HepG2 (cell line): ENCODE data around the gene EIF4G2. TPM values are rescaled to one million over a fixed set of nuclear protein-coding genes. Genes with fewer than 3 reads are reported as not detected.

Experiments used
- DMTF1 ChIP-seq: sonication (generic); formaldehyde crosslinking; IDR thresholded peaks from 2 replicates; pipeline ENCODE4 v1.4.0; 2020; ENCODE audit warnings: mild to moderate bottlenecking, missing genetic modification reagents
- HOXA9 ChIP-seq: sonication (generic); formaldehyde crosslinking; IDR thresholded peaks from 2 replicates; pipeline ENCODE4 v1.8.1; 2022; ENCODE audit warnings: missing genetic modification reagents, mild to moderate bottlenecking, moderate library complexity, borderline replicate concordance
- IKZF1 ChIP-seq: fragments of 450-650 bp; IDR thresholded peaks from 2 replicates; pipeline ENCODE4 v1.7.1; 2016
- KAT7 ChIP-seq: IDR thresholded peaks from 2 replicates; pipeline ENCODE4 v1.6.1; 2018; ENCODE audit warnings: borderline replicate concordance, missing compliant biosample characterization
- KLF12 ChIP-seq: sonication (generic); formaldehyde crosslinking; IDR thresholded peaks from 2 replicates; pipeline ENCODE4 v1.4.0; 2020; ENCODE audit warnings: missing genetic modification reagents, borderline replicate concordance
- PHF5A ChIP-seq: IDR thresholded peaks from one replicate; pipeline ENCODE4 v1.6.1; 2018; ENCODE audit warnings: low read depth, missing genetic modification reagents; ENCODE audit not compliant: unreplicated experiment
- PHF8 ChIP-seq: sonication (generic); formaldehyde crosslinking; IDR thresholded peaks from 2 replicates; pipeline ENCODE4 v1.5.0; 2020; ENCODE audit warnings: missing genetic modification reagents
- RARA ChIP-seq: IDR thresholded peaks from 2 replicates; pipeline ENCODE4 v1.6.1; 2016; ENCODE audit warnings: missing genetic modification reagents, missing compliant biosample characterization
- RBM39 ChIP-seq: fragments of 200-400 bp; formaldehyde crosslinking; IDR thresholded peaks from one replicate; pipeline ENCODE4 v1.6.1; 2018; ENCODE audit warnings: antibody characterized with exemption, mild to moderate bottlenecking, low read depth, low read length; ENCODE audit not compliant: poor library complexity, severe bottlenecking
- SALL1 ChIP-seq: sonication (generic); formaldehyde crosslinking; IDR thresholded peaks from 2 replicates; pipeline ENCODE4 v1.8.0; 2022; ENCODE audit warnings: mild to moderate bottlenecking, missing genetic modification reagents
- SIX4 ChIP-seq: sonication (generic); formaldehyde crosslinking; IDR thresholded peaks from 2 replicates; pipeline ENCODE4 v1.4.0; 2020; ENCODE audit warnings: missing genetic modification reagents
- SMAD3 ChIP-seq: sonication (generic); formaldehyde crosslinking; IDR thresholded peaks from 2 replicates; pipeline ENCODE4 v1.4.0; 2020; ENCODE audit warnings: missing genetic modification reagents
- TARDBP ChIP-seq: sonication (generic); formaldehyde crosslinking; IDR thresholded peaks from 2 replicates; pipeline ENCODE4 v1.8.0; 2022; ENCODE audit warnings: mild to moderate bottlenecking, missing genetic modification reagents
- TBX3 ChIP-seq: fragments of 450-650 bp; IDR thresholded peaks from 2 replicates; pipeline ENCODE4 v1.6.1; 2017; ENCODE audit warnings: antibody characterized with exemption, mild to moderate bottlenecking, inconsistent platforms, borderline replicate concordance
- TEAD3 ChIP-seq: optimal IDR thresholded peaks from 2 replicates; pipeline ENCODE3; 2016; ENCODE audit warnings: borderline replicate concordance
- THRA ChIP-seq: sonication (generic); formaldehyde crosslinking; IDR thresholded peaks from 2 replicates; pipeline ENCODE4 v1.4.0; 2020; ENCODE audit warnings: missing genetic modification reagents, borderline replicate concordance
- USF2 ChIP-seq, 2 experiments: sonication (generic) in 1 of 2; formaldehyde crosslinking in 1 of 2; IDR thresholded peaks; 2 replicates each; pipeline versions ENCODE4 v1.5.1 to v1.6.1; 2011 to 2020; ENCODE audit warnings: borderline replicate concordance in 1 of 2, low read depth in 1 of 2, low read length in 1 of 2, mild to moderate bottlenecking in 1 of 2, missing genetic modification reagents in 1 of 2, moderate library complexity in 1 of 2
- ZMAT3 ChIP-seq: sonication (generic); formaldehyde crosslinking; conservative IDR thresholded peaks from 2 replicates; pipeline ENCODE4 v1.7.0; 2021; ENCODE audit warnings: missing genetic modification reagents
- ZNF180 ChIP-seq: sonication (generic); formaldehyde crosslinking; IDR thresholded peaks from 2 replicates; pipeline ENCODE4 v1.4.0; 2020; ENCODE audit warnings: low read depth, missing genetic modification reagents, borderline replicate concordance
- ZNF513 ChIP-seq: sonication (generic); formaldehyde crosslinking; conservative IDR thresholded peaks from 2 replicates; pipeline ENCODE4 v1.5.0; 2020; ENCODE audit warnings: missing genetic modification reagents
- ZNF558 ChIP-seq: sonication (generic); formaldehyde crosslinking; IDR thresholded peaks from 2 replicates; pipeline ENCODE4 v1.9.0; 2022; ENCODE audit warnings: mild to moderate bottlenecking, missing genetic modification reagents, borderline replicate concordance
- ZNF652 ChIP-seq: IDR thresholded peaks from 2 replicates; pipeline ENCODE4 v1.6.1; 2016; ENCODE audit warnings: low read depth, borderline replicate concordance
- ZNF781 ChIP-seq: sonication (generic); formaldehyde crosslinking; IDR thresholded peaks from 2 replicates; pipeline ENCODE4 v1.5.1; 2020; ENCODE audit warnings: borderline replicate concordance, mild to moderate bottlenecking, missing genetic modification reagents; ENCODE audit errors: not compliant biosample characterization
- polyA plus RNA-seq, 8 experiments: library from polyadenylated mRNA; depleted of rRNA in 3 of 8; stranded (reverse) in 7 of 8; unstranded in 1 of 8; fragments of >200 nt; fragmentation: Illumina TruSeq in 4 of 8; extraction: Trizol in 4 of 8; gene quantifications; 2 replicates each; pipeline versions ENCODE4 v1.2.1 to v1.2.3, GENCODE V29; 2011 to 2016; ENCODE audit warnings: low read depth in 4 of 8, missing spikeins in 1 of 8, mixed read lengths in 1 of 8; ENCODE audit not compliant: insufficient read depth in 1 of 8
- total RNA-seq, 5 experiments: library from RNA; depleted of rRNA; stranded (reverse); fragments of >200 nt; fragmentation: Illumina TruSeq; extraction: Trizol; gene quantifications; 2 replicates each; pipeline ENCODE4 v1.2.3, GENCODE V29; 2016; ENCODE audit warnings: low read depth in 1 of 5

Gene EIF4G2
- total and polyA plus RNA-seq, 2 of the 13 experiments (the other 11 are each of a cell fraction or from before 2014, with no cell fraction given), result 362 to 546 TPM

- 0 out of 2 replicates have a peak, but pooled peaks have one; percentile 25 for TF ChIP-seq HOXA9 (CRISPR knock-in tag)
- TF ChIP-seq TBX3, result no peak
- no peak; the same call in 1 of the 2 replicates for TF ChIP-seq THRA (CRISPR knock-in tag)
- no peak for TF ChIP-seq SIX4
- no peak for TF ChIP-seq DMTF1 (CRISPR knock-in tag)
- no peak for TF ChIP-seq TEAD3 (CRISPR knock-in tag)
- TF ChIP-seq ZNF558 (CRISPR knock-in tag), result 0 out of 2 replicates have a peak, but pooled peaks have one; percentile 5
- TF ChIP-seq SMAD3 (CRISPR knock-in tag), result no peak
- TF ChIP-seq TARDBP, result 0 out of 2 replicates have a peak, but pooled peaks have one; percentile 25
- 0 out of 2 replicates have a peak, but pooled peaks have one; percentile 35 for TF ChIP-seq ZNF513
- no peak for TF ChIP-seq KLF12 (CRISPR knock-in tag)
- 0 out of 2 replicates have a peak, but pooled peaks have one; percentile 17 for TF ChIP-seq ZMAT3
- TF ChIP-seq ZNF781 (CRISPR knock-in tag), result no peak
- no peak for TF ChIP-seq RBM39
- TF ChIP-seq PHF8, result no peak
- no peak for TF ChIP-seq IKZF1
- no peak for TF ChIP-seq ZNF180
- no peak for TF ChIP-seq PHF5A
- 0 out of 2 replicates have a peak, but pooled peaks have one; percentile 45 for TF ChIP-seq KAT7
- no peak for TF ChIP-seq SALL1 (CRISPR knock-in tag)
- TF ChIP-seq USF2 (IDR thresholded peaks at IDR 0.05; ENCODE audit: low read depth, low read length), result no peak
- no peak for TF ChIP-seq USF2 (CRISPR knock-in tag; IDR thresholded peaks at IDR 0.05; ENCODE audit: borderline replicate concordance)
- TF ChIP-seq ZNF652 (CRISPR knock-in tag), result no peak
- TF ChIP-seq RARA (CRISPR knock-in tag), result no peak
Observed at GRCh38 chr11:10857459-10857708, 48.7 kb upstream of the EIF4G2 start (continued).
